Tibial artery (tissue), 4 donors: Measurements from ENCODE around the gene OR8A1.

ENCODE experiments used
- DNase-seq, 2 donors: peaks; one replicate each; pipeline ENCODE4 v3.0.0-alpha.2; 2019
- H3K27ac ChIP-seq, 2 donors: fragments of 200-600 bp; sonication (generic) in 1 of 2; 1 replicate in 1 of 2; 2 replicates in 1 of 2; pipeline ENCODE4 v1.5.1; 2018 to 2019; ENCODE audit warnings: mild to moderate bottlenecking in 1 of 2
- H3K27me3 ChIP-seq, 2 donors: fragments of 200-600 bp; sonication (generic) in 1 of 2; one replicate each; pipeline versions ENCODE4 v1.5.1 to v1.6.0; 2016 to 2019
- H3K36me3 ChIP-seq, 3 donors: fragments of 200-600 bp; sonication (generic) in 2 of 3; one replicate each; pipeline ENCODE4 v1.5.1; 2016 to 2019; ENCODE audit warnings: mild to moderate bottlenecking in 2 of 3
- H3K4me1 ChIP-seq, 4 donors: fragments of 200-600 bp; sonication (generic) in 2 of 4; 1 replicate in 3 of 4; 2 replicates in 1 of 4; pipeline ENCODE4 v1.5.1; 2016 to 2019
- H3K4me3 ChIP-seq, 2 donors: fragments of 200-600 bp; sonication (generic) in 1 of 2; 1 replicate in 1 of 2; 2 replicates in 1 of 2; pipeline ENCODE4 v1.5.1; 2018 to 2019; ENCODE audit warnings: mild to moderate bottlenecking in 2 of 2
- H3K9me3 ChIP-seq, 3 donors: fragments of 200-600 bp; sonication (generic) in 1 of 3; one replicate each; pipeline ENCODE4 v1.5.1; 2016 to 2019
- CTCF ChIP-seq, 2 experiments: fragments of 200-600 bp in 1 of 2; fragments of 450-650 bp in 1 of 2; IDR thresholded peaks; one replicate each; pipeline ENCODE4 v1.5.1; 2017 to 2019; ENCODE audit warnings: antibody characterized with exemption in 2 of 2, mild to moderate bottlenecking in 1 of 2, moderate library complexity in 1 of 2
- intact Hi-C: fragments of 100-400 bp; cut with DNase I; formaldehyde crosslinking; loops from one replicate; pipeline ENCODE4 v1.15.0; 2023; ENCODE audit warnings: low total_unique reads

OR8A1 gene

DNA sequence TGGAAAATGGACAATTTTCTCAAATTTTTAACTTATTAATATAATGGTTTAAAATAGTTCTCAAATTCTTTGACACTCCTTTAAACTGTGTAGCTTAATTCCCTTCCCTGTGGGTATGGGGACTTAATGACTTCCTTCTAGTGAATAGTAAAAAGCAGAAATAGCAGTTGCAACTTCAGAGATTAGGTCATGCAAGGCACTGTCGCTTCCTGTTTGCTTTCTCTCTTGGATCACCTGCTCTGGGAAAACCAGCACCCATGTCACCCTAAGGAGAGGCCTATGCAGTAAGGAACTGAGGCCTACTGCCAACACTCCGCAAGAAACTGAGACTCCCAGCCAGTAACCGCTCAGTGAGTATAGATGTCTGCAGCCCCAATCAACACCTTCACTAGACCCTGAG, 35.9 kb downstream of the OR8A1 start:
- DNase-seq = no peak
- intact Hi-C loops = no loop called here
- H3K27ac ChIP-seq = no peak overlapping the region
- no peaks in the 10 kb centered on the region for H3K27me3 ChIP-seq
- H3K4me3 ChIP-seq = no peak overlapping the region
- H3K36me3 ChIP-seq = no peaks in the 10 kb centered on the region
- H3K9me3 ChIP-seq = no peaks in the 10 kb centered on the region
- no peaks in the 10 kb centered on the region for H3K4me1 ChIP-seq
- no peak for TF ChIP-seq CTCF (IDR thresholded peaks at IDR 0.05)

GRCh38 chr11:124608147-124608546, 38.4 kb downstream of the OR8A1 start:
- intact Hi-C loops = no loop called here
- Histone ChIP-seq H3K4me3 (no peak overlapping the region), H3K4me1 (no peaks in the 10 kb centered on the region), H3K36me3 (no peaks in the 10 kb centered on the region), H3K27me3 (peaks cover 0 to 8% of the 10 kb centered on the region in 2 donors), H3K27ac (no peak overlapping the region), H3K9me3 (no peaks in the 10 kb centered on the region)
- no peak for DNase-seq
- TF ChIP-seq CTCF (IDR thresholded peaks at IDR 0.05) = no peak

- Histone ChIP-seq H3K4me3 (no peak overlapping the region), H3K27ac (no peak overlapping the region), H3K4me1 (no peaks in the 10 kb centered on the region), H3K36me3 (no peaks in the 10 kb centered on the region), H3K27me3 (peaks cover 0 to 14% of the 10 kb centered on the region in 2 donors), H3K9me3 (no peaks in the 10 kb centered on the region)
- intact Hi-C loops = no loop called here
- DNase-seq = no peak
- TF ChIP-seq CTCF (IDR thresholded peaks at IDR 0.05) = no peak
These were observed 40.5 kb downstream of the OR8A1 start for GRCh38 chr11:124610295-124610694.

DNA sequence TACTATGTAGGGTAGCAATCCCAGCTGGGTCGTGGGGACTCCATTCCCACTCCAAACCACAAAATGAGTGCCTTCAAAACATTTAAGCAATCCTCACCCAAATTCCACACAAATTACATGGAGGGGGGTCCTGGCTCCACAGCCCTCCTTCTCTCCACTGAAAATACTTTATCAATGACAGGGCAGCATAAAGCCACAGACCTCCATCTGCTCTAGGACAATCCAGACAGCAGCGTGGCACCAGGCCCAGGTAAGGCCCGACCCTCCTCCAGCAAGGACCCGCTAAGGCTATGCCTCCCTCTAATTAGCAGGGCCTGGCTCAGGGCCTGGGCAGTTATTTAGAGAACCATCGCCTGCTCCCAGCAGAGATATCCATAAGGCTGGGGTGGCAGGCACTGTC, 41.3 kb downstream of the OR8A1 start, which contains the start of gene PANX3:
Gene PANX3 (plus strand): TSS at position 365 of the 400 bp plus-strand sequence. CDS start 129 bp downstream, outside the sequence.
- no peak for DNase-seq
- H3K9me3 ChIP-seq = no peaks in the 10 kb centered on the region
- H3K4me3 ChIP-seq = no peak within 1 kb of the TSS
- no peak for TF ChIP-seq CTCF (IDR thresholded peaks at IDR 0.05)
- intact Hi-C loops = no loop called here
- H3K27ac ChIP-seq = no peak within 1 kb of the TSS
- H3K27me3 ChIP-seq = peaks cover 0 to 21% of the 10 kb centered on the region in 2 donors
- H3K36me3 ChIP-seq = no peaks in the 10 kb centered on the region
- H3K4me1 ChIP-seq = no peaks in the 10 kb centered on the region

DNA sequence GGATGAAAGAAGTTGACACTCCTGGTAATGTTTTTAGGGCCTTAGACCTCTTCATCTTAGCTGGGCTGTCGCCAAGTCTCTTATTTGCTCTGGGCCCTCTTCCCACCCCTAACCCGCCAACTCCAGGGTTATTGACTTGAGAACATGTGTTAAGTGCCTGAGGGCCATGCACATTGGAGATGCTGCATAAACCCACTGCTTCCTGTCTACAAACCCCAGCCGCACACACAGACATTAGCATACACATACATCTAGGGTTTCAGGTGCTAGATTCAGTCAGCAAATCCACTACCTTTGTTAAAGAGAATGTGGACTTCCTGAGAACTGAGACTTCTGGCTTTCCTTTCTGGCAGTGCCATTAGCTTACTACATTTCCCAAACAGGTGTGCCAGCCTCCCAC, 42.2 kb downstream of the OR8A1 start:
- Histone ChIP-seq H3K27me3 (peaks cover 0 to 27% of the 10 kb centered on the region in 2 donors), H3K4me3 (no peak overlapping the region), H3K4me1 (no peaks in the 10 kb centered on the region), H3K36me3 (no peaks in the 10 kb centered on the region), H3K27ac (no peak overlapping the region), H3K9me3 (no peaks in the 10 kb centered on the region)
- intact Hi-C loops = no loop called here
- TF ChIP-seq CTCF (IDR thresholded peaks at IDR 0.05) = no peak
- DNase-seq = no peak
